Activated T-cell treated with anti-CD3 and anti-CD28 coated beads for 48 hours (primary cell): ENCODE results near the gene MYO5C.
"Not testable (repeated sequence)": the region's sequence is repeated elsewhere in the genome, so short reads cannot be mapped to it uniquely, and the experiment has no call there.

Experiments
- DNase-seq: peaks from one replicate; pipeline ENCODE4 v3.0.0-alpha.2; 2020; ENCODE audit warnings: low read depth

Gene MYO5C

GRCh38 chr15:52172869-52173268, 122.7 kb downstream of the MYO5C start:
- DNase-seq, result no peak

GRCh38 chr15:52171807-52172206, 123.8 kb downstream of the MYO5C start:
- no peak for DNase-seq

DNA sequence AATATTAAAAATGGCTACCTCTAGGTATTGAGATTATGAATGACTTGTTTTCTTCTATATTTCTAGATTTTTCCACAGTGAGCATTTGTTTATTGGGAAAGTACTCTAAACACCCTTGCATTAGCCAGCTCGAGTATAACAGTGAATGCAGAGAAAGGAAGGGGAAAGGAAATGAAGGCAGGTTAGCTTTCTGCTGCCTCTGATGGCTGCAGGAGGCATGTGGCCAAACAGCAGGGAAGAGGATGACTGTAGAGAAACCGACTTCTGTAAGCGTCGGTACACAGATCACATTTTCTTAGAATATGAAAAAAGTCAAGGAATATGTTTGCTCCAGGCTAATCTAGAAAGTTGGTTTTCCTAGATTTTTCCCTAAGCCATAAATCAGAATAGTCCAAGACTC, 124.2 kb downstream of the MYO5C start:
- no peak for DNase-seq

DNA sequence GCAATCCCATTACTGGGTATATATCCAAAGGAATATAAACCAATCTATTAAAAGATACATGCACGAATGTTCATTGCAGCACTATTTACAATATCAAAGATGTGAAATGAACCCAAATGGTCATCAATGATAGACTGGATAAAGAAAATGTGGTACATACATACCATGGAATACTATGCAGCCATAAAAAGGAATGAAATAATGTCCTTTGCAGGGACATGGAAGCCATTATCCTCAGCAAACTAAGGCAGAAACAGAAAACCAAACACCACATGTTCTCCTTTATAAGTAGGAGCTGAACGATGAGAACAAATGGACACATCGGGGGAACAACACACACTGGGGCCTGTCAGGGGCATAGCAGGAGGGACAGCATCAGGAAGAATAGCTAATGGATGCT, 125.4 kb downstream of the MYO5C start:
- not testable (repeated sequence) for DNase-seq

DNA sequence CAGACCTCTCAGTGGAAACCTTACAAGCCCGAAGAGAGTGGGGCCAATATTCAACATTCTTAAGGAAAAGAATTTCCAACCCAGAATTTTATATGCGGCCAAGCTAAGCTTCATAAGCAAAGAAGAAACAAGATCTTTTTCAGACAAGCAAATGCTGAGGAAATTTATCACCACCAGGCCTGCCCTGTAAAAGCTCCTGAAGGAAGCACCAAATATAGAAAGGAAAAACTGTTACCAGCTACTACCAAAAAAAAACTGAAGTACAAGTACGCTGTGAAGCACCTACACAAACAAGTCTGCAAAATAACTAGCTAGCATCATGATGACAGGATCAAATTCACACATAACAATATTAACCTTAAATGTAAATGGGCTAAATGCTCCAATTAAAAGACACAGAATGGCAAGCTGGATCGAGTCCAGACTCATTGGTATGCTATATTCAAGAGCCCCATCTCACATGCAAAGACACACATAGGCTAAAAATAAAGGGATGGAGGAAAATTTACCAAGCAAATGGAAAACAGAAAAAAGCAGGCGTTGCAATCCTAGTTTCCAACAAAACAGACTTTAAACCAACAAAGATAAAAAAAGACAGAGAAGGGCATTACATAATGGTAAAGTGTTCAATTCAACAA, 130.0 kb downstream of the MYO5C start:
- DNase-seq, result not testable (repeated sequence)

- DNase-seq, result no peak
Observed at GRCh38 chr15:52164631-52165265, 130.9 kb downstream of the MYO5C start.

DNA sequence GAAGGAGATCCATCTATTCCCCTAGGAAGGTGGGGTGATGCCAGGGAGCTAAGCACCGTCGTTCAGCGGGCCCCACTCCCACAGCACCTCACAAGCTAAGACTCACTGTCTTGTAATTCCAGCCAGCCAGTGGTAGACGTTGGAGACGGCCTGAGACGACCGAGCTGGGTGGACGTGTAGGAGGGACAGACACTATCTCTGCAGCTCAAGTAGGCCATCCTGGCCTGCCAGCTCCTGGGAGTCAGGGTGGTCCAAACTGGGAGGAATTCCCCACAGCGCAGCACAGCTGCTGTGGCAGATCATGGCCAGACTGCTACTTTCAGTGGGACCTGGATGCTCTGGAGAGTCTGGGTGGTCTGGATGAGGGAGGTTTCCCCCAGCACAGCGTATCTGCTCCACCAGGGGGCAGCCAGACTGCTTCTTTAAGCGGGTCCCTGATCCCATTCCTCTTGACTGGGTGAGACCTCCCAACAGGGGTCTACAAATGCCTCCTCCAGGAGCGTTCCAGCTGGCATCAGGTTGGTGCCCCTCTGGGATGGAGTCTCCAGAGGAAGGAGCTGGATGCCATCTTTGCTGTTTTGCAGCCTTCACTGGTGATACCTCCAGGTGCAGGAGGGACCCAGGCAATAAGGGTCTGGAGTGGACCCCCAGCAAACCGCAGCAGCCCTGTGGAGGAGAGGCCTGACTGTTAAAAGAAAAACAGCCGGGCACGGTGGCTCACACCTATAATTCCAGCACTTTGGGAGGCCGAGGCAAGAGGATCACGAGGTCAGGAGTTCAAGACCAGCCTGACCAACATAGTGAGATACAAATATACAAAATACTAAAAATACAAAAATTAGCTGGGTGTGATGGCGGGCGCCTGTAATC, 132.0 kb downstream of the MYO5C start:
- no peak for DNase-seq

DNA sequence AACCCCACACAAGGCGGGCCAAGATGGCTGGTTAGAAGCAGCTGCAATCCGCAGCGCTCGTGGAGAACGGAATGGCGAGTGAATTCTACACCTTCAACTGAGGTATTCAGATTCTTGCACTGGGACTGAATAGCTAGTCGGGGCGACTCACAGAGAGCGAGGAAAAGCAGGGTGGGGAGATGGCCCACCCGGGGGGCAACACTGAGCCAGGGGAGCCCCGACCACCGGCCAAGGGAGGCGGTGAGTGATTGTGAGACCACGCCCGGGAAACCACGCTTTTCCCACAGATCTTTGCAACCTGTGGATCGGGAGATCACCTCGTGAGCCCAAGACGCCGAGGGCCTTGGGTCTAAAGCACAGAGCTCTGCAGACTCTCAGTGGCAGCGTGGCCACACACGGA, 132.7 kb downstream of the MYO5C start:
- DNase-seq, result no peak

DNA sequence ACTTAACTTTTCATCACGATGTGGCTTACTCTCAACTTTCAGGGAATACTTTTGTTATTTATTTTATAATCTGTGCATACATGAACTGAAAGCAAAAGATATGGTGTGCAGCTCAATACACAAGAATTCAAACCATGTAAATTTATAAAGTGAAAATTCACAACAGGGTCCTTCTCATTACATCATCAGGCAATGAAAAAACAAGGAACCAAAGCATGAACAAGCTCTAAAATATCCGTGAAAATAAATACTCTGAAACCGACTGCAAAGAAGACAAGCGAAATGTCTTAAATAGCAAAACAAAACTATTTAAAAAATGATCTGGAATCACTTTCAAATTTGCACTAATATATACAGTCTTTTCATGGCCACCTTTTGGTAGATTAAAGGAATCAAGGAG, 133.3 kb downstream of the MYO5C start:
- DNase-seq, result no peak

- DNase-seq, result no peak
Observed at GRCh38 chr15:52161406-52161966, 134.1 kb downstream of the MYO5C start.

GRCh38 chr15:52159645-52160044, 136.0 kb downstream of the MYO5C start:
- DNase-seq, result no peak

DNA sequence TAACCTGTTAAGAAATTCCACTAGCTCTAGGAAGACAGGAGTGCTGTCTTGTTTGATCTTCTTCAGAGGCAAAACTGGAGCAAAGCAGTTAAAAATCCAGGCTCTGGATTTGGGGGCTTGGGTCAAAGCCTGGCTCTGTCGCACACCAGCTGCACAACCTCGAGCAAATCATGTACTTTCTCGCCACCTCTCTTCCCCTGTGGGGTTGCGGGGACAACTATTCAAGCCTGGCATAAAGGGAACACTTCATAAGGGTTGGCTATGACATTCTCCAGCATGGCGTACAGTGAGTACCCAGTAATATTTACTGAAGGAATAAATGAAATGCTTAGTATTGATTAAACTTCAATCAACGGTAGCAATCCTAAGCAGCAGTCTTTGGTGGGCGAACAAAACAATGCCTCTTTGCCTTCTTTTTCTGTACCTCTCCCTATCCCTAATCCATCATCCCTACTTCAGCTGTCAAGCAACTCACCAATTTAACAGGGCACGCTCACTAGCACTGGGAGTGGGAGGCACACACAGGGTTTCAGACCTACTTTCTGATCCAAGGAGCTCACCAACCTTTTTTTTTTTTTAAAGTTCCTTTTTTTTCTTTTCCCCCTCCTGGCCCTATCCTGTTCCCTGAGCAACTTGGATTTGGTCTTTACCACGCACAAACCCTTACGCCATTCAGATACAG, 137.4 kb downstream of the MYO5C start:
- DNase-seq, result no peak

DNA sequence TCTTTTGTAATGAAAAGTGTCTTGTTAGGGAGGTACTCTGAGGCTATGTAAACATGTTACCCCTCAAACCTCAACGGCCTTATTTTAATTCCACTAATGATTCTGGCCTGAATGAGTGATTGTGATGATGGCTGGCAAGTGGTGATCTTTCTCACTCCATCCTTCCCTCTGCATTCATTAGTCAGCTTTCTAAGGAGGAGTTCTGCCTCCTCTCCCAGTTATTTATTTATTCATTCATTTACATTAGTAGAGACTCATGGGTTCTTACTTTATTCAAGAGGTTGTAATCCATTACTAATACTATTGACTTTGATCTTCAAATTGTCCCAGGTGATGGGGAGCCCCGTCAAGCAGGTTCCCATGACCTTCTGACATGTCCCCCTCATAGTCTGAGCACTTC, 139.7 kb downstream of the MYO5C start:
- DNase-seq, result no peak

GRCh38 chr15:52154896-52155865, 140.4 kb downstream of the MYO5C start:
- no peak for DNase-seq

GRCh38 chr15:52153900-52154895, 141.4 kb downstream of the MYO5C start:
- DNase-seq, result no peak

DNA sequence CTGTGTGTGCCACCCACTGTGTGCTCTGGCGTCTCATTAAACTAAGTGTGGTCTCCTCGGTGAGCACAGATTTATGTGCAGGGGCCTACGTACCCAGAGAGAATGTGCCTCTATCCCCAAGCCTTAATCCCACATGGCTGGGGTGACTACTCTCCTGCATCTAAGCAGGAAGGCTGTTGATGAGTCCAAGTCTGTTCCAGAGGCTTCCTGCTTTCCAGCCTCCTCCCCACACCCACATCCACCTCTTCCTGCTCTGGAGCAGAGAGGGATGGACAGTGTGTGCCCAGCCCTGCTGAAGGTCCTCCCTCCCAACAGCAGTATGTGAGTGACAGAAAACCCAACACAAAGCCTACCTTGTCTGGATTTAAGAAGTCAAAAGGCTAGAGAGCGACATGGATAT, 144.3 kb downstream of the MYO5C start:
- DNase-seq, result no peak

GRCh38 chr15:52150871-52151270, 144.7 kb downstream of the MYO5C start:
- no peak for DNase-seq

- DNase-seq, result no peak
Observed at GRCh38 chr15:52150043-52150825, 145.4 kb downstream of the MYO5C start.

GRCh38 chr15:52148403-52148802, 147.2 kb downstream of the MYO5C start:
- no peak for DNase-seq
